Umbilical cord (tissue), 2 donors: ENCODE data around the gene SERPINB10. TPM values are rescaled to one million over a fixed set of nuclear protein-coding genes. Genes with fewer than 3 reads are reported as not detected.

Source experiments
- DNase-seq: peaks from one replicate; pipeline ENCODE4 v3.0.0-alpha.2; 2015; ENCODE audit warnings: low spot score
- total RNA-seq: library from RNA; depleted of rRNA; stranded (reverse); fragments of >200 nt; gene quantifications from one replicate; pipeline ENCODE4 v1.2.3, GENCODE V29; 2014; ENCODE audit warnings: low replicate concordance; ENCODE audit not compliant: insufficient read depth

The SERPINB10 gene
- total RNA-seq, 1 donor from 2014 or later = 0.96 TPM

- DNase-seq = no peak
Measured at GRCh38 chr18:63947051-63947790, 39.5 kb downstream of the SERPINB10 start.

- DNase-seq = peak; percentile 38
Measured at GRCh38 chr18:63949068-63949737, 41.4 kb downstream of the SERPINB10 start, which contains the start of gene HMSD. HMSD (plus strand) TSS chr18:63949301; CDS start chr18:63953456, 4,155 bp downstream.

- no peak for DNase-seq
Measured at GRCh38 chr18:63951302-63951705, 43.5 kb downstream of the SERPINB10 start.

GRCh38 chr18:63953811-63954210 is 46.1 kb downstream of the SERPINB10 start:
- no peak for DNase-seq

GRCh38 chr18:63956755-63957154 is 49.0 kb downstream of the SERPINB10 start:
- no peak for DNase-seq

- no peak for DNase-seq
Measured at GRCh38 chr18:63960891-63961290, 53.1 kb downstream of the SERPINB10 start.

- no peak for DNase-seq
Measured at GRCh38 chr18:63961435-63961980, 53.8 kb downstream of the SERPINB10 start.

GRCh38 chr18:63962137-63962536 is 54.4 kb downstream of the SERPINB10 start:
- no peak for DNase-seq

GRCh38 chr18:63963615-63964256 is 56.0 kb downstream of the SERPINB10 start:
- DNase-seq = peak; percentile 61

- DNase-seq = no peak
Measured at GRCh38 chr18:63964908-63965307, 57.1 kb downstream of the SERPINB10 start.

GRCh38 chr18:63965716-63966330 is 58.1 kb downstream of the SERPINB10 start:
- no peak for DNase-seq

- peak; percentile 97 for DNase-seq
Measured at GRCh38 chr18:63969942-63970808, 62.4 kb downstream of the SERPINB10 start, which contains the start of gene SERPINB8. SERPINB8 (plus strand) TSS chr18:63970081; CDS start chr18:63978309, 8,228 bp downstream.

- peak; percentile 82 for DNase-seq
Measured at GRCh38 chr18:63970809-63971205, 63.0 kb downstream of the SERPINB10 start.

GRCh38 chr18:63971320-63972001 is 63.7 kb downstream of the SERPINB10 start:
- DNase-seq = no peak

- no peak for DNase-seq
Measured at GRCh38 chr18:63972002-63972376, 64.2 kb downstream of the SERPINB10 start.

GRCh38 chr18:63974991-63975390 is 67.2 kb downstream of the SERPINB10 start:
- no peak for DNase-seq

- no peak for DNase-seq
Measured at GRCh38 chr18:63975628-63976027, 67.9 kb downstream of the SERPINB10 start.

GRCh38 chr18:63977040-63977439 is 69.3 kb downstream of the SERPINB10 start:
- DNase-seq = no peak

- peak; percentile 84 for DNase-seq
Measured at GRCh38 chr18:63979409-63979920, 71.7 kb downstream of the SERPINB10 start.

GRCh38 chr18:63980027-63980426 is 72.3 kb downstream of the SERPINB10 start:
- no peak for DNase-seq
